Omental fat pad (tissue), 4 donors: Measurements from ENCODE around the gene EPB41L4A. TPM values are rescaled to one million over a fixed set of nuclear protein-coding genes. Genes with fewer than 3 reads are reported as not detected.

Experiments
- ATAC-seq: fragments of 150-250 bp; one replicate; pipeline ENCODE4 v1.9.1; 2016; ENCODE audit warnings: mild to moderate bottlenecking, moderate library complexity; ENCODE audit not compliant: low FRiP score
- DNase-seq: peaks from one replicate; pipeline ENCODE4 v3.0.0-alpha.2; 2019; ENCODE audit warnings: low spot score
- total RNA-seq, 4 donors: library from RNA; depleted of rRNA; stranded (reverse); fragments of >200 nt; gene quantifications; one replicate each; pipeline ENCODE4 v1.1.0, GENCODE V29; 2016
- TF ChIP-seq, protein P1 (sequence below), 3 donors: fragments of 450-650 bp; IDR thresholded peaks; one replicate each; pipeline ENCODE4 v1.5.1; 2016 to 2017; ENCODE audit warnings: antibody characterized with exemption in 3 of 3, mild to moderate bottlenecking in 3 of 3, moderate library complexity in 2 of 3

The EPB41L4A gene
- total RNA-seq, 4 donors from 2014 or later = 17.8 to 64.3 (median 22.0) TPM

DNA sequence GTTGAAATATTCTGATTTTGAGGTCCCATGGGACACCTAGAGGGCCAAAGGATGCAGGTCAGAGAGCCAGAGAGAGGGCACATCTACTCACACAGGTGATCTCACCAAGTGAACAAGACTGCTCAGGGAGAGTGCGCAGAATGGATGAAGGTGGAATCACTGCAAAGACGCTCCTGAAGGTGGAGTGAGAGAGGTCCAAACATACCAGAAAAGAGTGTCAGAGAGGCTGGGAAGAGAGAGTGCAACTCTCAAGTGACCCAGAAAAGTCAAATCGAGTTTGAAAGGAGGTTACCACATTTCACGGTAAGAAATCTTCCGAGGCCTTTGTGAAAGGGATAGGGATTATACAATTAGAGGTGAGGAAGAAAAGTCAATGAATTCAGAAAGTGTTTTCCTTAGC, 173.4 kb downstream of the EPB41L4A start:
- DNase-seq = no peak
- TF ChIP-seq, protein P1, sequence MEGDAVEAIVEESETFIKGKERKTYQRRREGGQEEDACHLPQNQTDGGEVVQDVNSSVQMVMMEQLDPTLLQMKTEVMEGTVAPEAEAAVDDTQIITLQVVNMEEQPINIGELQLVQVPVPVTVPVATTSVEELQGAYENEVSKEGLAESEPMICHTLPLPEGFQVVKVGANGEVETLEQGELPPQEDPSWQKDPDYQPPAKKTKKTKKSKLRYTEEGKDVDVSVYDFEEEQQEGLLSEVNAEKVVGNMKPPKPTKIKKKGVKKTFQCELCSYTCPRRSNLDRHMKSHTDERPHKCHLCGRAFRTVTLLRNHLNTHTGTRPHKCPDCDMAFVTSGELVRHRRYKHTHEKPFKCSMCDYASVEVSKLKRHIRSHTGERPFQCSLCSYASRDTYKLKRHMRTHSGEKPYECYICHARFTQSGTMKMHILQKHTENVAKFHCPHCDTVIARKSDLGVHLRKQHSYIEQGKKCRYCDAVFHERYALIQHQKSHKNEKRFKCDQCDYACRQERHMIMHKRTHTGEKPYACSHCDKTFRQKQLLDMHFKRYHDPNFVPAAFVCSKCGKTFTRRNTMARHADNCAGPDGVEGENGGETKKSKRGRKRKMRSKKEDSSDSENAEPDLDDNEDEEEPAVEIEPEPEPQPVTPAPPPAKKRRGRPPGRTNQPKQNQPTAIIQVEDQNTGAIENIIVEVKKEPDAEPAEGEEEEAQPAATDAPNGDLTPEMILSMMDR (IDR thresholded peaks at IDR 0.05) = no peak
- no peak for ATAC-seq

DNA sequence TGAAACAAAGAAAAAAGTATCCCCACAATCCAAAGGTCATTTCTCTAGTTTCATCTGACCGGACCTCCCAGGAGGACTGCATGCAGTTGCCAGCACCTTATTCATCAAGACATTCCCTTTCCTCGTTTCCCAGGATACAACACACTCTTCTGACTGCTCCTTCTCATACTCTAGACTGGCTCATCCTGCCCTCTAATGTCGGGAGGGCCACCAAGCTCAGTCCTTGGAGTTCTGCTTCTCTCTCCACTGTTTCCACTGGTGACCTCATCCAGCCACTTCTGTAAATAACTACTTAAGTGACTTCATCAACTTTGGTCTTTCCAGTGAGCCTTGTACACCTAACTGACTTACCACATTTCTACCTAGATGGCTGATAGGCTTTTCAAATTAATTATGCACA, 179.1 kb downstream of the EPB41L4A start:
- DNase-seq (no peak), ATAC-seq (no peak)
- TF ChIP-seq, protein P1 (IDR thresholded peaks at IDR 0.05) = no peak

DNA sequence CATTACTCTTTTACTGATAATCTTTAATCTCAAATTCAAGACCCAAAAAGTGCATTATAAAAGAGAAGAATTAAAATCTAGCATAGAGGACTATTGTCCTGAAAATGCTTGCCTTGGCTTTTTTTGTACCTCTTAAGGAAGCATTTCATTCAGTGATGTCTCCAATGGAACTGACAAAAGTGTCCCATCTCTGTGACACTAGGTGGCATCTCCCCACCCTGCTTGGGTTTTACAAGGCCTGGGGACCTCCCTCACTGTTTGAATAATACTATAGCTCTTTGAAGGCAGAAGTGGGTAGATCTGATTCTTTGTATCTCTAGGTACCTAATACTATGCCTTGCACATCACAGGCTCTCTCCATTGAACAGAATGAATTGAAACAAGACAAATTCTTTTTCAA, 180.6 kb downstream of the EPB41L4A start:
- TF ChIP-seq, protein P1 (IDR thresholded peaks at IDR 0.05) = no peak

DNA sequence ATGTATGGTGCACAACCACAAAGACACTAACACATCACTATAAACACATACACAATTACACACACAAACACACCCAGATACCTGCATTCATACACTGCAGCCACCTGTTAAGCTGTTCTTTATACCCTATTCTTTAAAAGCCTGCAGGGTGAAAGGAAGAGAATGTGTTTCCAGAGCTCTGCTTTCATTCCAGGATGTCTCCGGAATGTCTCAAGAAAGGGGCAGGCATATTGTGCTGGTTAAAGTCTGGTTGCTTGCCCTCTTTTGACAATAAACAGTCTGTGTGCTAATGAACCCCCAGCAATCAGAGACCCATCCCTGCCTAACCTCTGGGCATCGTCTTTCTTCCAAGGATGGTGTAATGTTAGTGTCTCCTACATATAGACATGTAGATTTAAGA, 181.6 kb downstream of the EPB41L4A start:
- no peak for ATAC-seq
- no peak for DNase-seq
- TF ChIP-seq, protein P1 (IDR thresholded peaks at IDR 0.05) = no peak

More for the DNA sequence above, 180.6 kb downstream of the EPB41L4A start:
- DNase-seq (no peak), ATAC-seq (no peak)

DNA sequence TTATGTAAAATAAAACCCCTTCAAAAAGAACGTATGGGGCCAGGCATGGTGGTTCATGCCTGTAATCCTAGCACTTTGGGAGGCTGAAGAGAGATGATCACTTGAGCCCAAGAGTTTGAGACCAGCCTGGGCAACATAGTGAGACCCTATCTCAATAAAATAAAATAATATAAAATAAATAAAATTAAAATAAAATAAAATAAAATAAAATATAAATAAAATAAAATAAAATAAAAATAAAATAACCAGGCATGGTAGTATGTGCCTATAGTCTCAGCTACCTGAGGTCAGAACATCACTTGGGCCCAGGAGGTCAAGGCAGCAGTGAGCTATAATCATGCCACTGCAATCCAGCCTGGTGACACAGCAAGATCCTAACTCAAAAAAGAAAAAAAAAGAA, 185.1 kb downstream of the EPB41L4A start:
- TF ChIP-seq, protein P1 (IDR thresholded peaks at IDR 0.05) = no peak
- ATAC-seq = no peak

DNA sequence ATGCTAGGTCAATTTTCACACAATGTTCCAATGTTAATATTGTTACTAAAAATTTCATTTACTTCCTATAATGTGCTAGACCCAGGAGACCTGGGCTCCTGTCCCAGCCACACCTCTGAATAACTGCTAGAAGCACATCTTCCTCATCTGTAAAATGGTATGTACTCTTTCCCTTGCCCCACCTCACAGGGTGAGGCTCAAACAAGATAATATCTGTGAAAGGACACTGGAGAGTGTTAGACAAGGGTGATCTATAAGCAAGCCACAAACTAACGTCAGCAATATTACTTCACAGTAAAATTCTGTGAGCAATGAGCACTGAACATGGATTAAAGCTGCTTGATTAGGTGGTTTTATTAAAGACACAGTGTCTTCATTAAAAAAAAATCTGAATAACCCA, 186.4 kb downstream of the EPB41L4A start:
- ATAC-seq = no peak
- TF ChIP-seq, protein P1 (IDR thresholded peaks at IDR 0.05) = no peak
- DNase-seq = no peak

More for the DNA sequence above, 185.1 kb downstream of the EPB41L4A start:
- DNase-seq = no peak

DNA sequence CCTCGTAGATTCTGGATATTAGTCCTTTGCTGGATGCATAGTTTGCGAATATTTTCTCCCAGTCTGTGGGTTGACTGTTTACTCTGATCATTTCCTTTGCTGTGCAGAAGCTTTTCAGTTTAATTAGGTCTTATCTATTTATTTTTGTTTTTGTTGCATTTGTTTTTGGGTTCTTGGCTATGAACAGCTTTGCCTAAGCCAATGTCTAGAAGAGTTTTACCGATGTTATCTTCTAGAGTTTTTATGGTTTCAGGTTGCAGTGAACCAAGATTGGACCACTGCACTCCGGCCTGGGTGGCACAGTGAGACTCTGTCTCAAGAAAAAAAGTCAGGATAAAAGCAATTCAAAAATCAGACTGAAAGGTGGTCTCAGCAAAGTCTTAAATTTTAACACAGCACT, 188.5 kb downstream of the EPB41L4A start:
- TF ChIP-seq, protein P1 (IDR thresholded peaks at IDR 0.05) = no peak
- ATAC-seq = no peak
- no peak for DNase-seq
